Duodenal mucosa (tissue), 2 donors: ENCODE measurements around the gene USP40.

ENCODE experiments used
- H3K27ac ChIP-seq: one replicate; pipeline ENCODE4 v1.7.0; 2013; ENCODE audit warnings: low read depth, low read length
- H3K27me3 ChIP-seq, 2 donors: one replicate each; pipeline ENCODE4 v1.7.0; 2013; ENCODE audit warnings: low read length in 2 of 2, control low read depth in 1 of 2; ENCODE audit not compliant: insufficient read depth in 2 of 2, control insufficient read depth in 1 of 2
- H3K36me3 ChIP-seq, 2 donors: one replicate each; pipeline ENCODE4 v1.7.0; 2013; ENCODE audit warnings: low read length in 2 of 2, control low read depth in 1 of 2; ENCODE audit not compliant: insufficient read depth in 2 of 2, control insufficient read depth in 1 of 2
- H3K4me1 ChIP-seq, 2 donors: one replicate each; pipeline ENCODE4 v1.7.0; 2013; ENCODE audit warnings: low read length in 2 of 2, control low read depth in 1 of 2; ENCODE audit not compliant: insufficient read depth in 2 of 2, control insufficient read depth in 1 of 2
- H3K4me3 ChIP-seq, 2 donors: one replicate each; pipeline ENCODE4 v1.7.0; 2013; ENCODE audit warnings: low read length in 2 of 2, low read depth in 1 of 2
- H3K9ac ChIP-seq, 2 donors: one replicate each; pipeline ENCODE4 v1.7.0; 2013; ENCODE audit warnings: low read length in 2 of 2, low read depth in 1 of 2
- H3K9me3 ChIP-seq, 2 donors: one replicate each; pipeline ENCODE4 v1.7.0; 2013; ENCODE audit warnings: low read length in 2 of 2, control low read depth in 1 of 2; ENCODE audit not compliant: control insufficient read depth in 1 of 2

USP40 gene

DNA sequence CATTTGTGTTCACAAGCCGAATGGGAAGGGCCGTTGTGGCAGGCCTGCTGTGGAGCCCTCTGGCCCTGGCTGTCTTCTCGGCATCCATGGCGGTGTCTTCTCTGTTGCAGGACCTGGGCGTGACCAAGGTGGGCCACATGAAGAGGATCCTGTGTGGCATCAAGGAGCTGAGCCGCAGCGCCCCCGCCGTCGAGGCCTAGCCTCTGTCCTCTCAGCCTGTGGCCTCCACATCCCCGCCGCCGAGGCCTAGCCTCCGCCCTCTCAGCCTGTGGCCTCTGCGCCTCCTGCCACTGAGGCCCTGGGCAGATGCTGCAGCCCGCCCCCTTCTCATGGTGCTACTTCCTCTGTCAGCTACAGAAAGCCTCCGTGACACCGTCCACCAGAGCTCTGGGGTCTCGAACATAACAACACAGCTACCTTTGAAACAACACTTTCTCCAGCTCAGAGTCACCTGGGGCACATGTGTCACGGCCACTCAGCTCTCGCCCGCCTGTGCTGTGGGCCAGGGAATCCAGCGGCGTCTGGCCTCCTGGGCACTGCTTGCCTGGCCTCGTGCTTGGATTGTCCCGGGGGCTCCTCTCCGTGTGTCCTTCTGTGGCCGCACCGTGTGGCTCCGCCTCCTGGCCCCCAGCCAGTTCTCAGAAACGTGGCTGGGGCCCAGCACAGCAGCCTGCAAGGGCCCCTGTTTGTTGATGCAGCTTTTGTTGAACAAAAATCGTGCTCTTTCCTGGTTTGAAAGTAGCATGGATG, 97.1 kb downstream of the USP40 start:
- Histone ChIP-seq H3K36me3 (peaks cover 35 to 72% of the 10 kb centered on the region in 2 donors), H3K27ac (peak overlapping the region; percentile 21), H3K4me1 (peaks cover 4 to 9% of the 10 kb centered on the region in 2 donors), H3K9ac (no peak overlapping the region), H3K9me3 (no peaks in the 10 kb centered on the region), H3K4me3 (no peak overlapping the region), H3K27me3 (no peaks in the 10 kb centered on the region)

DNA sequence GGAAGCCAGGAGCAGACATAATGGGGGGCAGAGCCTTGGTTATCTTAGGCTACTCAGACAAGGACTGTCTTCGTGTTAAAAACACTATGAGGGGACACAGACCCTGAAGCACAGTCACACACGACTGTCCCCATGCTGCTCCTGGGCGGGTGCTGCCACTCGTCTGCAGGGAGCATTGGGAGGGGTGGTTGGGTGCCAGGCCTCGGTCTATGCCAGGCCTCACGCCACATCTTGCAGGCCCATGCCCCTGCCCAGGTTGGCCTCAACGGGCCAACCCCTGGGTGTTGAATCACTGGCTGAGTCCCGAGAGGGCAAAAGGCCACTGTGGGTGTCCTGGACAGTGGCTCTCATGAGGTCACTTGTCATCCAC, 97.9 kb downstream of the USP40 start:
- Histone ChIP-seq H3K4me3 (no peak overlapping the region), H3K9ac (no peak overlapping the region), H3K9me3 (no peaks in the 10 kb centered on the region), H3K36me3 (peaks cover 38 to 79% of the 10 kb centered on the region in 2 donors), H3K27me3 (no peaks in the 10 kb centered on the region), H3K27ac (no peak overlapping the region), H3K4me1 (peaks cover 4 to 5% of the 10 kb centered on the region in 2 donors)

DNA sequence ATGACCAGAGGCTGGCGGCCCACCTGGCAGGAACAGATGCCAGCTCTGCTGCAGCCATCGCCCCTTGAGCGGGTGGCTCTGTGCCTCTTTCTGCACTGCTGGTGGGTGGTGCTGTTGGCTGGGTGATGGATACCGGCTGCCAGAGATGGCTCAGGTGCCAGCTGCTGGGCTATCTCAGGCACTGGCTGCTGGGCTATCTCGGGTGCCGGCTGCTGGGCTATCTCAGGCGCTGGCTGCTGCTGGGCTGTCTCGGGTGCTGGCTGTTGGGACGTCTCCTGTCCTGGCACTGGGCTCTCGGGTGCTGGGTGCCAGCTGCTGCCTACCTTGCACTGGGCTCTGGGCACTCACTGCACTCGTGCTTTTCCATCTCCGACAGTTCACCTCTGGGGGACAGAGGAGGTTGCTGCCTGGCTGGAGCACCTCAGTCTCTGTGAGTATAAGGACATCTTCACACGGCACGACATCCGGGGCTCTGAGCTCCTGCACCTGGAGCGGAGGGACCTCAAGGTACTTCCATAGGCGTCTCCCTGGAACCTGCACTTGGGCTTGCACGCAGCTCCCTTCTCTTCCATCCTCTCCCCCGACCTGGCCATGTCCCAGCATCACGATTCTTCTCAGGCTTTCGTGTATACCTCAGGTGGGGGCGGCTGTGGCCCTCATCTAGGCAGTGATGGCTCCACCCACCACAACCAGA, 98.4 kb downstream of the USP40 start:
- no peaks in the 10 kb centered on the region for H3K9me3 ChIP-seq
- H3K4me3 ChIP-seq = no peak overlapping the region
- H3K9ac ChIP-seq = no peak overlapping the region
- H3K27ac ChIP-seq = no peak overlapping the region
- H3K27me3 ChIP-seq = no peaks in the 10 kb centered on the region
- peaks cover 4 to 5% of the 10 kb centered on the region in 2 donors for H3K4me1 ChIP-seq
- H3K36me3 ChIP-seq = peaks cover 38 to 84% of the 10 kb centered on the region in 2 donors

DNA sequence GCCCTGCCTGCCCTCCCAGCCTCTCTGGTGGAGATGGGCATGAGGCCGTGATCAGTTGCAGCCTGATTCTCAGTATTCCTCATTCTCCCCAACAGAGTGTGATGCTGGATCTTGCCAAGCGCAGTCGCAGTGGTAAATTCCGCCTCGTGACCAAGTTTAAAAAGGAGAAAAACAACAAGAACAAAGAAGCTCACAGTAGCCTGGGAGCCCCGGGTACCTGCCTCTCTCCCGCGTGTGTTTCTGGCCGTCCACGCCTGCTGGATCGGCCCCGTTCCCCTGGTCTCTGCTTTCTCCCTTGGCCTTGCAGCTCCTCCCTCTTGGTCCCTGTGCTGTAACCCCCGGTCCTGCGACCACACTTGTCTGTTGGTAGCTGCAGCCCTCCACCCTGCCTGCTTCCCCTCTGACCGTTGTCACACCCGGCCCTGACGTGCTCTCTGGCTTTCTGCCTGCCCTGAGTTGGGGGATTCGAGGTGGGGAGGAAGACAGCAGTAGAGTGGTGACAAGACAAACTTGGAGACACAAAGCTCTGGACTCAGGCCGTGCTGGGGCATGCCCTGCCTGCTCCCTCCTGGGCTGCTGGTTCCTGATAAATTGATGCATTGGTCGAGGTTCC, 99.5 kb downstream of the USP40 start:
- Histone ChIP-seq H3K36me3 (peaks cover 41 to 86% of the 10 kb centered on the region in 2 donors), H3K27me3 (no peaks in the 10 kb centered on the region), H3K4me1 (peaks cover 4 to 5% of the 10 kb centered on the region in 2 donors), H3K9ac (no peak overlapping the region), H3K4me3 (no peak overlapping the region), H3K27ac (no peak overlapping the region), H3K9me3 (no peaks in the 10 kb centered on the region)

DNA sequence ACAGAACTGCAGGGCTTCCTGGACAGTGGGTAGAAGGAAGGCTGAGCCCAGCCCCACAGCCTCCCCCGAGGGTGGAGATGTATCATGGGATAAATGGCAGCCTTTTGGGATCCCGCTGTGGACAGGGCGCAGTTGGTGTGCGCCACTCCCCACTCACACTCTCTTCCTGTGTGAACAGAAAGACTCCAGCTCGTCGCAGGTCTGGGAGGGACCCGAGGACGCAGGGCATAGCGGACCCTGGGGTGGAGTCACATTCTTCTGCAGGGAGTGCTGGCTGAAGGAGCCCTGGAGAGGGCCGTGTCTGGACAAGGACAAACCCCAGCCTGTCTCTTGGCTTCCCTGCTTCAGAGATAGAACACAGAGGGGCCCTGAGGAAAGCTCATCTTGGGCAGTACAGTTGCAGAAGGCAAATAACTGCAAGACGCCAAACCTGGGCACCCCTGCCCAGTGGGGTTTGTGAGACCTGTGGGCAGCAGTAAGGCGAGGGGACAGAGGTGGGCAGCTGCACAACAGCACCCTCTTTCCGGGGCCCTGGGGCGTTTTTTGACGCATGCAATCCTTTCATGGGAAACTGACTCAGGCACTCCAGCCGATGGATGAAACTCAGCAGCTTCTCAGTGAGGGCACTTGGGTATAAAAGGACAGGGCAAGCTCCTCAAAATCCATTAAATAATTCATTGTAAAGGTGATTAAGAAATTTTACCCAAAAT, 101.9 kb downstream of the USP40 start:
- H3K9ac ChIP-seq = no peak overlapping the region
- no peak overlapping the region for H3K27ac ChIP-seq
- H3K27me3 ChIP-seq = no peaks in the 10 kb centered on the region
- H3K4me1 ChIP-seq = peaks cover 0 to 3% of the 10 kb centered on the region in 2 donors
- H3K36me3 ChIP-seq = peaks cover 32 to 87% of the 10 kb centered on the region in 2 donors
- no peaks in the 10 kb centered on the region for H3K9me3 ChIP-seq
- no peak overlapping the region for H3K4me3 ChIP-seq

DNA sequence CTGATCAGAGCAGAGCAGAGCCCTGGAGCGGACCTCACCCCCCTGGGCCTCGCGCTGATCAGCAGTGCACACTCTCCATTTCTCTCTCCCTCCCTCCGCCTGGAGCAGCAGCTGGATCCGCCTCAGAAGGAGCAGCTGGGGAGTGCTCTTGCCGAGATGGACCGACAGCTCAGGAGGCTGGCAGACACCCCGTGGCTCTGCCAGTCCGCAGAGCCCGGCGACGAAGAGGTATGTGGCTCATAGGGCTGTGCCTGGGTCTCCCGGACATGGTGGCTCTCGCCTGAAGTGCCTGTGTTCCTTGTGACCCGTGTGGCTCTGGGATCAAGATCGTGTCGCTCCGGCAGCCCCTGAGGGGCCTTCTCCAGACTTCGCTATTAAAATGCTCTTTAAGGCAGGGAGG, 102.5 kb downstream of the USP40 start:
- H3K9me3 ChIP-seq = no peaks in the 10 kb centered on the region
- H3K4me3 ChIP-seq = no peak overlapping the region
- H3K4me1 ChIP-seq = peaks cover 0 to 3% of the 10 kb centered on the region in 2 donors
- H3K36me3 ChIP-seq = peaks cover 35 to 87% of the 10 kb centered on the region in 2 donors
- no peak overlapping the region for H3K27ac ChIP-seq
- H3K9ac ChIP-seq = no peak overlapping the region
- no peaks in the 10 kb centered on the region for H3K27me3 ChIP-seq

DNA sequence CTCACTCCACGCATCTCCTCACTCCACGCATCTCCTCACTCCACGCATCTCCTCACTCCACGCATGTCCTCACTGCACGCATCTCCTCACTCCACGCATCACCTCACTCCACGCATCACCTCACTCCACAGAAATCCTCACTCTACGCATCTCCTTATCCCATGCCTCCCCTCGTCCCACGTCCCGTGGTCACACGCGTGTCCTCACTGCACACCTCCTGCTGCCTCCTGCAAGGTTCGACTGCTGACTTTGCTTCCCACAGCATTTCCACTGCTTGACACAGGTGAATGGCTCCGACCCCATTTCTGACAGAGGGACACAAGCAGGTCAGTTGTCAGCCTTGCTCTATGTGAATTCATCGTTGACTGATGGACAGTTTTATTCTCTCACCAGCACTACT, 103.0 kb downstream of the USP40 start:
- Histone ChIP-seq H3K27ac (no peak overlapping the region), H3K4me3 (no peak overlapping the region), H3K36me3 (peaks cover 31 to 86% of the 10 kb centered on the region in 2 donors)

DNA sequence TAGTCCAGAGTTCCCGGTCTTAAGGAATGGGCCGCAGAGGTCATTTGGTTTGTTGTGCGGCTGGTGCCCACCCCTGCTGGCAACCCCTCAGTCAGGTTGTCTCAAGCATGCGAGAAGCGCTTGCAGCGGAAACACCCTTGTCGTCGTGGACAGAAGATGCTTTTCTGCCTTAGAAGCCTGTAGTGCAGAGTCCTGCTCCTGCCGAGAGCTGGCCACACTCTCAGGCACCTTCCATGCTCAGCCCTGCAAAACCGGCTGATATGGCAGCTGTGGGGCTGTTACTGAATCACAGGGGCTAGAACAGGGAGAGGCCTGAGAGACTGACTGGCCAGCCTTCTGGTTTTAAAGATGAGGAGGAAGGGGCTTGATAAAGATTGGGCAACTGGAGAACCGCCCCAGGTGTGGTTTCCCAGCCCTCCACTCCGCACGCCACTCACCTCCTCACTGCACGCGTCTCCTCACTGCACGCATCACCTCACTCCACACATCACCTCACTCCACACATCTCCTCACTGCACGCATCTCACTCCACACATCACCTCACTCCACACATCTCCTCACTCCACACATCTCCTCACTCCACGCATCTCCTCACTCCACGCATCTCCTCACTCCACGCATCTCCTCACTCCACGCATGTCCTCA, 103.6 kb downstream of the USP40 start:
- H3K27me3 ChIP-seq = no peaks in the 10 kb centered on the region
- no peak overlapping the region for H3K9ac ChIP-seq
- peaks cover 0 to 3% of the 10 kb centered on the region in 2 donors for H3K4me1 ChIP-seq
- peaks cover 27 to 86% of the 10 kb centered on the region in 2 donors for H3K36me3 ChIP-seq
- no peaks in the 10 kb centered on the region for H3K9me3 ChIP-seq
- H3K4me3 ChIP-seq = no peak overlapping the region
- no peak overlapping the region for H3K27ac ChIP-seq

More for the DNA sequence above, 103.0 kb downstream of the USP40 start:
- Histone ChIP-seq H3K27me3 (no peaks in the 10 kb centered on the region), H3K9me3 (no peaks in the 10 kb centered on the region), H3K4me1 (peaks cover 0 to 3% of the 10 kb centered on the region in 2 donors), H3K9ac (no peak overlapping the region)

DNA sequence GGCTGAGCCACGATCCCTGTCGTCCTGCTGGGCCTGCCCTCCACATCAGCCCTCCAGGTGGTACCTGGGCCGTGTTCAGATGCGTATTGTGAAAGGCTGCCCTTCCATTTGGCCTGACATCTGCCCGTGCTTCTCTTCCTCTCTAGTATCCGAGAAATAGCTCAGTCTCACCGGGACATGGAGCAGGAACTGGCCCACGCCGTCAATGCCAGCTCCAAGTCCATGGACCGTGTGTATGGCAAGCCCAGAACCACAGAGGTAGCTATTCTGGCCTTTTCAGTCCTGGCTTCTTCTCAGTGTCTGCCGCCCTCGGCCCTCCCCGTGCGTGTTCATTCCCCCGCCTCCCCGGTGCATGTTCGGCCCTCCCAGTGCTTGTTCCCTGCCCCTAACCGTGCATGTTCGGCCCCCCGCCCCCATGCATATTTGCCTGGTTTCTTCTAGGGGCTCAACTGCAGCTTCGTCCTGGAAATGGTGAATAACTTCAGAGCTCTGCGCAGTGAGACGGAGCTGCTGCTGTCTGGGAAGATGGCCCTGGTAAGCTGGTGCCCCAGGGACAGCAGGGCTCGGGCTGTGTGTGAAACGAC, 104.3 kb downstream of the USP40 start:
- H3K4me3 ChIP-seq = no peak overlapping the region
- H3K4me1 ChIP-seq = peaks cover 0 to 3% of the 10 kb centered on the region in 2 donors
- H3K9ac ChIP-seq = no peak overlapping the region
- H3K36me3 ChIP-seq = peaks cover 25 to 86% of the 10 kb centered on the region in 2 donors
- no peaks in the 10 kb centered on the region for H3K9me3 ChIP-seq
- H3K27ac ChIP-seq = no peak overlapping the region
- H3K27me3 ChIP-seq = no peaks in the 10 kb centered on the region
